ES-I3 (cell line): ENCODE measurements around the gene BRSK2.
"Not testable (repeated sequence)": the region's sequence is repeated elsewhere in the genome, so short reads cannot be mapped to it uniquely, and the experiment has no call there.

Experiments
- H3K36me3 ChIP-seq: 2 replicates; pipeline ENCODE4 v1.6.1; 2013; ENCODE audit warnings: mild to moderate bottlenecking, low read length, control low read depth, moderate library complexity; ENCODE audit not compliant: insufficient read depth
- H3K4me1 ChIP-seq: 2 replicates; pipeline ENCODE4 v1.6.1; 2013; ENCODE audit warnings: mild to moderate bottlenecking, control low read depth, low read length; ENCODE audit not compliant: insufficient read depth
- H3K9ac ChIP-seq: 2 replicates; pipeline ENCODE4 v1.6.1; 2013; ENCODE audit warnings: low read depth, mild to moderate bottlenecking, low read length, moderate library complexity
- H3K9me3 ChIP-seq: 2 replicates; pipeline ENCODE4 v1.6.1; 2013; ENCODE audit warnings: mild to moderate bottlenecking, low read length, moderate library complexity; ENCODE audit not compliant: control insufficient read depth, insufficient read depth

BRSK2 gene

DNA sequence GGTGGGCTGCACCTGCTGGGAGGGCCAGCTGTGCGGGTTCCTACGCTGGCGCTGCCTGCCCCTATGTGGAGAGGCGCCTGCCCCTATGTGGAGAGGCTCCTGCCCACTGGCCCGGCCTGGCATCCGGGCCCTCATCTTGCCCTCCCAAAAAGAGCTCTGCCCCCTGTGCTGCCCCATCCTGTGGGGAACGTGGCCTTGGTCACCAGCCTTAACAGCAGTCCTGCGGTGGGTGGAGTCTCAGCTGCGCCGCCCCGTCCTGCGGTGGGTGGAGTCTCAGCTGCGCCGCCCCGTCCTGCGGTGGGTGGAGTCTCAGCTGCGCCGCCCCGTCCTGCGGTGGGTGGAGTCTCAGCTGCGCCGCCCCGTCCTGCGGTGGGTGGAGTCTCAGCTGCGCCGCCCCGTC lies 22.0 kb downstream of the BRSK2 start:
- H3K4me1 ChIP-seq, H3K9ac ChIP-seq, H3K36me3 ChIP-seq: not testable (repeated sequence)
- H3K9me3 ChIP-seq: peaks cover 14% of the 10 kb centered on the region

GRCh38 chr11:1412377-1413095 lies 22.8 kb downstream of the BRSK2 start:
- Histone ChIP-seq H3K36me3 (no peaks in the 10 kb centered on the region; the same call in 1 of the 2 replicates), H3K9ac (no peak overlapping the region), H3K9me3 (peaks cover 20% of the 10 kb centered on the region), H3K4me1 (no peaks in the 10 kb centered on the region)

DNA sequence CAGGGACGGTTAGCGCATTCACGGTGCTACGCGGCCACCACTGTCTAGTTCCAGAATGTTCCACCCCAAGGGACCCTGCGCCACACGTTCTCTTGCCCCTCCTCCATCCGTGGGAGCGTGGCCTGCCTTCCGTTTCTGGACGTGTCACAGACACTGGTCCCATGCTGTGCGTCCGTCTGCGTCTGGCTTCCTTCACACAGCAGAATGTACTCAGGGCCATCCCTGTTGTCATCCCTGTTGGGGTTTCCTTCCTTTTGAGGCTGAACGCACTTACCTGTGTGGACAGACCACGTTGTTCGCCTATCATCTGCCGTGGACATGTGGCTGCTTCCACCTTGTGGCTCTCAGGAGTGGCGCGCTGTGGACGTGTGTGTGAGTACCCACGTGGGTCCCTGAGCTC lies 24.9 kb downstream of the BRSK2 start:
- peaks cover 20% of the 10 kb centered on the region for H3K9me3 ChIP-seq
- no peaks in the 10 kb centered on the region for H3K4me1 ChIP-seq
- no peak overlapping the region for H3K9ac ChIP-seq
- no peaks in the 10 kb centered on the region; the same call in 1 of the 2 replicates for H3K36me3 ChIP-seq

DNA sequence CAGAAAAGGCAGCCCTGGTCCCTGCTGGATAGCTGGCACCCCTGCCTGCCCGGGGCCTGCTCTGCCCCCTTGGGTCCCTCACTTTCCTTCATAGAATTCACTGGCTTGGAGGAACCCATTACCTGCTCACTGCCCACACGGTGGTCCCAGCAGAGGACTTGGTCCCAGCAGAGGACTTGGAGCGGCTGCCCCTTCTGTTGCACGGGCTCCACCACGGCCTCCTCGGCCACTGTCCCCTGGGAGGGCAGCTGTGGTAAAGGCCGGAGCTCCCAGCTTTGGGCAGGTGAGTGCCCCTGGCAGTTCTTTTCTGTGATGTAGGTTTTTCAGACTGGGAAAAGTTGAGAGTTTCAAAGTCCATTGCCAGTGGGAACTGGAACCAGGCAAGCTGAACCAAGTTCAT lies 25.9 kb downstream of the BRSK2 start:
- no peak overlapping the region for H3K9ac ChIP-seq
- no peaks in the 10 kb centered on the region for H3K4me1 ChIP-seq
- peaks cover 20% of the 10 kb centered on the region for H3K9me3 ChIP-seq
- H3K36me3 ChIP-seq: no peaks in the 10 kb centered on the region; the same call in 1 of the 2 replicates

DNA sequence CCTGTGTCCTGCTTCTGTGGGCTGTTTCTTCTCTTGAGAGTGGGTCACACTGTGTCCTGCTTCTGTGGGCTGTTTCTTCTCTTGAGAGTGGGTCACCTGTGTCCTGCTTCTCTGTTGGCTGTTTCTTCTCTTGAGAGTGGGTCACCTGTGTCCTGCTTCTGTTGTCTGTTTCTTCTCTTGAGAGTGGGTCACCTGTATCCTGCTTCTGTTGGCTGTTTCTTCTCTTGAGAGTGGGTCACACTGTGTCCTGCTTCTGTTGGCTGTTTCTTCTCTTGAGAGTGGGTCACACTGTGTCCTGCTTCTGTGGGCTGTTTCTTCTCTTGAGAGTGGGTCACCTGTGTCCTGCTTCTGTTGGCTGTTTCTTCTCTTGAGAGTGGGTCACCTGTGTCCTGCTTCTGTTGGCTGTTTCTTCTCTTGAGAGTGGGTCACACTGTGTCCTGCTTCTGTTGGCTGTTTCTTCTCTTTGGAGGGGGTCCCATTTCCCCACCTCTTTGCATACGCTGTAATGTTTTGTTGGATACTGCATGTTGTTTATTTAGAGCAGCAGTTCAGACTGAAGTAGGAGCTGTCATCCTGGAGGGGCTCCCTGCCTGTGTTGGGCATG lies 28.6 kb downstream of the BRSK2 start:
- not testable (repeated sequence) for H3K36me3 ChIP-seq, H3K9ac ChIP-seq, H3K4me1 ChIP-seq
- H3K9me3 ChIP-seq: peaks cover 20% of the 10 kb centered on the region

- H3K4me1 ChIP-seq: no peaks in the 10 kb centered on the region
- H3K36me3 ChIP-seq: no peaks in the 10 kb centered on the region; the same call in 1 of the 2 replicates
- H3K9me3 ChIP-seq: peaks cover 18% of the 10 kb centered on the region
- H3K9ac ChIP-seq: no peak overlapping the region
Measured at GRCh38 chr11:1419811-1420210, 30.1 kb downstream of the BRSK2 start.

DNA sequence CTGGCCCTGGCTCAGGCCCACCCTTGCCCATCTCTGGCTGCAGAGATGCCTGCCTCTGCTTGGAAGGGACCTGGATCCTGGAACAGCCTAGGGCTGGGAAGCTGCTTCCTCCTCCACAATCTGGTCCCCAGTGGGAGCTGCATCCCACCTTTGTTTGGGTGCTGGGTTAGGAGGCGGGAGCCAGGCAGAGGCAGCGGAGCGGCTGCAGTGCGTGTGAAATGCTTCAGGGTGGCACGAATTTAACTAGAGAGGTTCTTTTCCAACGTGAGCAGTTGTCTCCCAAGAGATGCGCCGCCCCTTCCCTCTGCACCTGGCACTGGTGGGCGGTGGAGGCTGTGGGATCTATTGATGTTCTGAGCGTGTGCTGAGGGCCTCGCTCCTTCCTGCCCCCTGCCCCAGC lies 31.6 kb downstream of the BRSK2 start:
- Histone ChIP-seq H3K9ac (no peak overlapping the region), H3K9me3 (peaks cover 11% of the 10 kb centered on the region), H3K36me3 (no peaks in the 10 kb centered on the region), H3K4me1 (no peaks in the 10 kb centered on the region)

DNA sequence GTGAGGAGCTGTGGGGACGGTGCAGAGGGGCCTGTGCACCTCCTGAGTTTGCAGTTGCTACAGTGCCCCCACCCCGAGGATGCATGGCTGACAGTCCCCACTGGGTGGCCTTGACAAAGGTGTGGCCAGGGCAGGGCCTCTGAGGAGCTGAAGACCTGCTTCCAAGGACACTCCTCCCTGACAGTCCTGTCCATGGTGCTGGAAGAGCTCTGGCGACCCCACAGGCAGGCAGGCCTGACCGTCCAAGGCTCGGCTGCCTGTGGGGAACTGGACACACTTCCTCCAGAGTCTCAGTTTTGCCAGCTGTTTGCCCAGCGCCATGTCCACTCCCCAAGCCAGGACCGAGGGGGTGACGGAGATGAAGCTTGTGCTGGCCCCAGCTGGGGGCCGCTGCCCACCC lies 32.7 kb downstream of the BRSK2 start:
- Histone ChIP-seq H3K9ac (no peak overlapping the region), H3K9me3 (no peaks in the 10 kb centered on the region), H3K36me3 (no peaks in the 10 kb centered on the region), H3K4me1 (no peaks in the 10 kb centered on the region)

GRCh38 chr11:1422981-1423380 lies 33.2 kb downstream of the BRSK2 start:
- Histone ChIP-seq H3K4me1 (no peaks in the 10 kb centered on the region), H3K36me3 (no peaks in the 10 kb centered on the region), H3K9ac (no peak overlapping the region), H3K9me3 (no peaks in the 10 kb centered on the region)

- H3K4me1 ChIP-seq, H3K9ac ChIP-seq, H3K36me3 ChIP-seq, H3K9me3 ChIP-seq: not testable (repeated sequence)
Measured at GRCh38 chr11:1423406-1423805, 33.7 kb downstream of the BRSK2 start.

DNA sequence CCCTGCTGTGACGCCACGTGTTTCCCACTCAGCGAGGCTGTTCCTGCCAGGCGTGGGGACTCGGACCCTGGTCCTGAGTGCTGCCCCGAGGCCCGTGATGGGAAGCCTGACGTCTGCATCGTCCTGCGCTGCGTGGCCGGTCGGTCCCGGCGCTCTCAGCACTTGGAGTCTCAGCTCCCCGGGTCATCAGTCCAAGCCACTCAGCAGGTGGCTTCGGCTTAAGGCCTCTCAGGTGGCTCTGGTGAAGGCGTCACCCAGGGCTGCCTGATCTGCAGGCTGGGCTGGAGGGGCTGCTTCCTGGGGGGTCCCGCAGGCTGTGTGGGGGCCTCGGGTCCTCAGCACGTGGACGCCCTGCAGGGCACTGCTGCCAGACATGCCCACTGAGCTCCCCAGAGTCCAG lies 35.3 kb downstream of the BRSK2 start:
- no peak overlapping the region for H3K9ac ChIP-seq

DNA sequence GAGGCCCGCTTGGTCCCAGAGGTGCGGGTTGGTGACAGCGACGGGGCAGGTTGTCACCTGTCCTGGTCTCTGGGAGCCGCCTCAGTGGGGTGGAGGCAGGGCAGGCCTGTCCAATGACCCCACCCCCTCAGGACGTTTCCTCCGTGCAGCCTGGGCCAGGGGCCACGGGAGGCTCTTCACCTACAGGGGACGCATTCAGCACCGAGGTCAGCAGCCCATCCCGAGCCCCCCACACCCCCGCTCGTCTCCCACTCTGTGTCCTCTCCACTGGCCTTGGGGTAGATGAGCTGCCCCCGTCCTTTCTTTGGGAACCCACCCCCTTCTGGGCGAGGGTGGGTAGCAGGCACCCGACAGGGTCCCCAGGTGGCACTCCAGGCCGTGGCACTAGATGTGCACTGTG lies 35.7 kb downstream of the BRSK2 start:
- no peaks in the 10 kb centered on the region for H3K36me3 ChIP-seq
- no peaks in the 10 kb centered on the region for H3K4me1 ChIP-seq
- H3K9me3 ChIP-seq: no peaks in the 10 kb centered on the region
- no peak overlapping the region for H3K9ac ChIP-seq

More for the DNA sequence above, 35.3 kb downstream of the BRSK2 start:
- no peaks in the 10 kb centered on the region for H3K4me1 ChIP-seq
- no peaks in the 10 kb centered on the region for H3K9me3 ChIP-seq
- no peaks in the 10 kb centered on the region for H3K36me3 ChIP-seq

- Histone ChIP-seq H3K36me3 (no peaks in the 10 kb centered on the region), H3K4me1 (no peaks in the 10 kb centered on the region), H3K9me3 (no peaks in the 10 kb centered on the region), H3K9ac (no peak overlapping the region)
Measured at GRCh38 chr11:1428762-1429316, 39.1 kb downstream of the BRSK2 start.

DNA sequence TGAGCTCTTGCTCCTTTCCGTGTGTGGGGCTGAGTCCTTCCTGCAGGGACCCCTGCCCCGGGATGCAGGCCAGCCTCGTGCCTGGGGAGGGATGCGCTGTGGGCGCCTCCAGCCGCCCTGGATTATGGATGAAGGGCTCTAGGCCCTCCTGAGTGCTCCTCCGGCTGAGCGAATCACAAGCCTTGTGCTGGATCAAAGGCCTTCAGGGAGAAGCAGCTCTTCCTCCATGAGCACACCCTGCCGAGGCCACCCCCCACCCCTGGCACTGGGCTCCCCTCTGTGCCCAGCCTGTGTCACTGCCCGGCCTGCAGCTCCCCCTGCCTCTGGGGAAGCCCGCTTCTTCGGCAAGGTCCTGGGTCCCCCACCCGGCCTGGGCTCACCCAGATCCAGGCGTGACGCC lies 43.8 kb downstream of the BRSK2 start:
- Histone ChIP-seq H3K9ac (no peak overlapping the region), H3K36me3 (no peaks in the 10 kb centered on the region), H3K4me1 (no peaks in the 10 kb centered on the region; the same call in 1 of the 2 replicates), H3K9me3 (no peaks in the 10 kb centered on the region)

DNA sequence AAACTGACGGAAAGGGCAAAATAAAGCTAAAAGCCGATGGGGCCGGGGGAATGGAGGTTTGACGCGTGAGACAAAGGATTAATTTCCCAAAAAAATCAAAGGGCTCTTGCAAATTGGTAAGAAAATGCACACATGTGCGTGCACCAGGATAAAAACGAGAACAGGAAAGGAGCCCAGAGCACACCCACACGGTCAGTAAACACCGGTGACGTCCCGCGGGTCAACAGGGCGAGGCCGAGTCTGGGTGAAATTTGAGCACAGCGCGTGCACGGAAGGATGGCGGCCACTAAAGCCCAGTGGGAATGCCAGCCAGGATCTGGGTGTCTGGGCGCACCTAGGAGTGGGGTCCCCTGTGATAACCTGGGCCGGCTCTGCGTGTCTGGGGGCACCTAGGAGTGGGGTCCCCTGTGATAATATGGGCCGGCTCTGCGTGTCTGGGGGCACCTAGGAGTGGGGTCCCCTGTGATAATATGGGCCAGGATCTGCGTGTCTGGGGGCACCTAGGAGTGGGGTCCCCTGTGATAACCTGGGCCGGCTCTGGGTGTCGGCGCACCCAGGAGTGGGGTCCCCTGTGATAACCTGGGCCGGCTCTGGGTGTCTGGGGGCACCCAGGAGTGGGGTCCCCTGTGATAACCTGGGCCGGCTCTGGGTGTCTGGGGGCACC lies 44.4 kb downstream of the BRSK2 start:
- no peaks in the 10 kb centered on the region for H3K9me3 ChIP-seq
- no peaks in the 10 kb centered on the region; the same call in 1 of the 2 replicates for H3K4me1 ChIP-seq
- H3K9ac ChIP-seq: no peak overlapping the region
- H3K36me3 ChIP-seq: no peaks in the 10 kb centered on the region
